Small intestine (tissue), 7 donors: ENCODE results near the gene AEBP1. TPM values are rescaled to one million over a fixed set of nuclear protein-coding genes. Genes with fewer than 3 reads are reported as not detected.
"Not testable (repeated sequence)": the region's sequence is repeated elsewhere in the genome, so short reads cannot be mapped to it uniquely, and the experiment has no call there.

ENCODE experiments used
- DNase-seq, 2 donors: peaks; one replicate each; pipeline versions ENCODE4 v3.0.0 to v3.0.0-alpha.2; 2013
- FAIRE-seq: peaks from 2 replicates; lab custom pipeline; 2012; peaks lifted over from hg19 to GRCh38; lab: Jason Lieb, UNC
- H3K27ac ChIP-seq, 3 donors: one replicate each; pipeline ENCODE4 v1.5.1; 2013; ENCODE audit warnings: low read length in 2 of 3, mild to moderate bottlenecking in 2 of 3, control low read depth in 1 of 3, inconsistent platforms in 1 of 3, low read depth in 1 of 3, moderate library complexity in 1 of 3
- H3K27me3 ChIP-seq, 3 donors: one replicate each; pipeline ENCODE4 v1.6.1; 2013; ENCODE audit warnings: low read length in 3 of 3, inconsistent platforms in 1 of 3; ENCODE audit not compliant: control insufficient read depth in 3 of 3, insufficient read depth in 3 of 3
- H3K36me3 ChIP-seq, 3 donors: one replicate each; pipeline ENCODE4 v1.6.1; 2013; ENCODE audit warnings: low read length in 3 of 3, inconsistent platforms in 1 of 3, low read depth in 1 of 3, mild to moderate bottlenecking in 1 of 3, moderate library complexity in 1 of 3; ENCODE audit not compliant: control insufficient read depth in 3 of 3, insufficient read depth in 2 of 3
- H3K4me1 ChIP-seq, 3 donors: one replicate each; pipeline ENCODE4 v1.6.1; 2013; ENCODE audit warnings: low read length in 2 of 3, inconsistent platforms in 1 of 3, low read depth in 1 of 3, mild to moderate bottlenecking in 1 of 3, moderate library complexity in 1 of 3; ENCODE audit not compliant: control insufficient read depth in 3 of 3, insufficient read depth in 2 of 3
- H3K4me3 ChIP-seq, 3 donors: one replicate each; pipeline ENCODE4 v1.5.1; 2013; ENCODE audit warnings: low read length in 3 of 3, control low read depth in 1 of 3, inconsistent platforms in 1 of 3, low read depth in 1 of 3, mild to moderate bottlenecking in 1 of 3, moderate library complexity in 1 of 3
- H3K9me3 ChIP-seq, 2 donors: one replicate each; pipeline ENCODE4 v1.6.1; 2013; ENCODE audit warnings: low read depth in 1 of 2, low read length in 1 of 2; ENCODE audit not compliant: control insufficient read depth in 2 of 2, insufficient read depth in 1 of 2
- WGBS, 3 donors: extraction: QIAGEN DNeasy Blood & Tissue Kit; methylation state at CpG; one replicate each; pipeline ENCODE4 v1.1.7; 2013; 5-methylcytosine and 5-hydroxymethylcytosine counted together
- polyA plus RNA-seq, 4 donors: library from polyadenylated mRNA; stranded (reverse) in 3 of 4; unstranded in 1 of 4; fragments of 200-250 nt in 3 of 4; fragments of 120-200 nt in 1 of 4; gene quantifications; one replicate each; pipeline versions ENCODE4 v1.2.1 to v1.2.3, GENCODE V29; 2013
- donor health status: healthy with polysubstance abuse.
- donor health status: control.
- donor health status: control.
- donor health status: Bipolar disorder and iron deficiency.
- donor health status: healthy.

AEBP1 gene
- polyA plus RNA-seq, 4 donors: 1.3 to 34.8 (median 6.8) TPM

DNA sequence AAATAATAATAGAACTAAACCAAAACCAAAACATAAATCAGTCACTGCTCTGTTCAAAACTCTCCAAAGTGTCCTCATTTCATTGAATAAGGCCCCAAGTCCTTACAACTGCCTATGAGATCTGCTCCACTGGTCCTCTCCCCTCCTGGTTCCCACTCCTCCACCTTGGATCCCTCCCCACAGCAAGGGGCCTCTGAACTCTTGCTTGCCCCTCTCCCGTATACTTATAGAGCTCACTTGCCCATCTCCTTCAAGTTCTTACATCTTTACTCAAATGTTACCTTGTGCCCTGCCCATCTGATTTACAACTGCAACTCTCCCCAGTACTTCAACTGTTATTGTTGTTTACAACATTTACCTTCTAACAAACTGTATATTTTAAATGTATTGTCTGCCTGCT is 18.4 kb downstream of the AEBP1 start:
- peak overlapping the region in 2 of 3 donors; percentile 16 to 62 for H3K4me3 ChIP-seq
- 31 to 37% (median 31%) methylated on average over 1 of the region's 1 CpG for WGBS, 3 donors

GRCh38 chr7:44123190-44124003 is 19.3 kb downstream of the AEBP1 start, which contains the start of gene POLD2:
POLD2 (minus strand) TSS chr7:44123548; CDS start chr7:44122053, 1,495 bp downstream.
- WGBS, 3 donors: 0 to 1% (median 0%) methylated on average over 82 to 86 of the region's 86 CpGs
- H3K27me3 ChIP-seq: no peaks in the 10 kb centered on the region
- peaks cover 0 to 12% of the 10 kb centered on the region in 2 donors for H3K9me3 ChIP-seq
- peak within 1 kb of the TSS; percentile 2 to 89 (median 79) for H3K27ac ChIP-seq
- H3K4me3 ChIP-seq: peak within 1 kb of the TSS; percentile 67 to 73 (median 67)
- peaks cover 0 to 12% (median 5%) of the 10 kb centered on the region in 3 donors for H3K4me1 ChIP-seq
- FAIRE-seq (no peak), DNase-seq (peak; percentile 96 to 98)
- H3K36me3 ChIP-seq: peaks cover 0 to 29% (median 0%) of the 10 kb centered on the region in 3 donors

More for the DNA sequence above, 18.4 kb downstream of the AEBP1 start:
- peaks cover 0 to 37% (median 0%) of the 10 kb centered on the region in 3 donors for H3K36me3 ChIP-seq
- H3K27me3 ChIP-seq: no peaks in the 10 kb centered on the region
- no peak for DNase-seq
- H3K27ac ChIP-seq: peak overlapping the region in 1 of 3 donors; percentile 48
- H3K4me1 ChIP-seq: peaks cover 0 to 12% (median 5%) of the 10 kb centered on the region in 3 donors
- peaks cover 0 to 5% of the 10 kb centered on the region in 2 donors for H3K9me3 ChIP-seq
- no peak for FAIRE-seq

- Histone ChIP-seq H3K9me3 (peaks cover 0 to 12% of the 10 kb centered on the region in 2 donors), H3K4me3 (no peak overlapping the region), H3K36me3 (peaks cover 0 to 20% (median 0%) of the 10 kb centered on the region in 3 donors), H3K27ac (no peak overlapping the region), H3K4me1 (peaks cover 0 to 12% (median 5%) of the 10 kb centered on the region in 3 donors), H3K27me3 (no peaks in the 10 kb centered on the region)
- DNase-seq: no peak
- FAIRE-seq: no peak
- WGBS, 3 donors: 90 to 94% (median 91%) methylated on average over 6 of the region's 6 CpGs
These were observed 20.7 kb downstream of the AEBP1 start for GRCh38 chr7:44124822-44125202.

DNA sequence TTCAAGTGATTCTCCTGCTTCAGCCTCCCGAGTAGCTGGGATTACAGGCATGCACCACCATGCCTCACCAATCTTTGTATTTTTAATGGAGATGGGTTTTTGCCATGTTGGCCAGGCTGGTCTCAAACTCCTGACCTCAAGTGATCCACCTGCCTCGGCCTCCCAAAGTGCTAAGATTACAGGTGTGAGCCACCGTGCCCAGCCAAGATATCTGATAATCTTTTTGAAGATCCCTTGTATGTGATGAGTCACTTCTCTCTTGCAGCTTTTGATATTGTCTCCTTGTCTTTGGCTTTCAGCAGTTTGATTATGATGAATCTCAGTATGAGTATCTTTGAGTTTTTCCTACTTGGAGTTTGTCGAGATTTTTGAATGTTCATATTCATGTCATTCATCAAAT is 22.4 kb downstream of the AEBP1 start:
- 75 to 88% (median 78%) methylated on average over 4 of the region's 4 CpGs for WGBS, 3 donors
- H3K36me3 ChIP-seq, DNase-seq, H3K27ac ChIP-seq, H3K27me3 ChIP-seq, H3K4me3 ChIP-seq, FAIRE-seq: not testable (repeated sequence)
- Histone ChIP-seq H3K4me1 (peaks cover 0 to 12% (median 5%) of the 10 kb centered on the region in 3 donors), H3K9me3 (peaks cover 0 to 12% of the 10 kb centered on the region in 2 donors)

GRCh38 chr7:44127161-44127560 is 23.0 kb downstream of the AEBP1 start:
- DNase-seq (no peak), FAIRE-seq (no peak)
- Histone ChIP-seq H3K27ac (no peak overlapping the region), H3K9me3 (peaks cover 0 to 12% of the 10 kb centered on the region in 2 donors), H3K4me1 (peaks cover 0 to 10% (median 5%) of the 10 kb centered on the region in 3 donors), H3K4me3 (no peak overlapping the region), H3K27me3 (no peaks in the 10 kb centered on the region), H3K36me3 (no peaks in the 10 kb centered on the region)

- H3K4me3 ChIP-seq: no peak overlapping the region
- 57 to 72% (median 70%) methylated on average over 6 of the region's 6 CpGs for WGBS, 3 donors
- DNase-seq (no peak), FAIRE-seq (no peak)
- no peaks in the 10 kb centered on the region for H3K36me3 ChIP-seq
- H3K27ac ChIP-seq: no peak overlapping the region
- no peaks in the 10 kb centered on the region for H3K27me3 ChIP-seq
- H3K4me1 ChIP-seq: peaks cover 0 to under 1% (median 0%) of the 10 kb centered on the region in 3 donors
- H3K9me3 ChIP-seq: peaks cover 0 to 12% of the 10 kb centered on the region in 2 donors
These were observed 24.8 kb downstream of the AEBP1 start for GRCh38 chr7:44128721-44129582.

GRCh38 chr7:44131173-44132029 is 27.3 kb downstream of the AEBP1 start:
- Histone ChIP-seq H3K4me1 (no peaks in the 10 kb centered on the region), H3K9me3 (peaks cover 0 to 12% of the 10 kb centered on the region in 2 donors), H3K27ac (no peak overlapping the region), H3K36me3 (no peaks in the 10 kb centered on the region), H3K27me3 (peaks cover 0 to 3% (median 0%) of the 10 kb centered on the region in 3 donors), H3K4me3 (no peak overlapping the region)
- WGBS, 3 donors: 65 to 73% (median 66%) methylated on average over 12 of the region's 12 CpGs
- no peak for FAIRE-seq
- peak; percentile 39 to 60 for DNase-seq
